HEK293 (cell line): ENCODE data around the gene MFSD11.

Experiments used
- BCL11A ChIP-seq: fragments of 450-650 bp; formaldehyde crosslinking; IDR thresholded peaks from 2 replicates; pipeline ENCODE4 v1.5.1; 2016; ENCODE audit warnings: low read depth, missing biosample characterization, missing genetic modification characterization
- GLIS1 ChIP-seq: fragments of 450-650 bp; formaldehyde crosslinking; IDR thresholded peaks from 2 replicates; pipeline ENCODE4 v1.5.1; 2016; ENCODE audit warnings: missing biosample characterization, missing genetic modification characterization
- HIC1 ChIP-seq: fragments of 450-650 bp; formaldehyde crosslinking; IDR thresholded peaks from 2 replicates; pipeline ENCODE4 v1.5.1; 2016; ENCODE audit warnings: missing biosample characterization, missing genetic modification characterization
- PRDM6 ChIP-seq: fragments of 450-650 bp; formaldehyde crosslinking; IDR thresholded peaks from 2 replicates; pipeline ENCODE4 v1.5.1; 2017; ENCODE audit warnings: missing biosample characterization, missing genetic modification characterization
- SCRT1 ChIP-seq: fragments of 450-650 bp; formaldehyde crosslinking; IDR thresholded peaks from 2 replicates; pipeline ENCODE4 v1.5.1; 2016; ENCODE audit warnings: missing biosample characterization, missing genetic modification characterization, borderline replicate concordance
- TSHZ1 ChIP-seq: fragments of 450-650 bp; formaldehyde crosslinking; IDR thresholded peaks from 2 replicates; pipeline ENCODE4 v1.5.1; 2016; ENCODE audit warnings: missing biosample characterization, missing genetic modification characterization, borderline replicate concordance
- ZEB2 ChIP-seq: fragments of 450-650 bp; formaldehyde crosslinking; IDR thresholded peaks from 2 replicates; pipeline ENCODE4 v1.5.1; 2016; ENCODE audit warnings: missing biosample characterization, missing genetic modification characterization
- ZFP41 ChIP-seq: fragments of 450-650 bp; formaldehyde crosslinking; IDR thresholded peaks from 2 replicates; pipeline ENCODE4 v1.5.1; 2016; ENCODE audit warnings: missing biosample characterization, missing genetic modification characterization, borderline replicate concordance
- ZNF248 ChIP-seq: fragments of 450-650 bp; formaldehyde crosslinking; IDR thresholded peaks from 2 replicates; pipeline ENCODE4 v1.5.1; 2017; ENCODE audit warnings: missing biosample characterization, missing genetic modification characterization
- ZNF513 ChIP-seq: fragments of 450-650 bp; IDR thresholded peaks from 2 replicates; pipeline ENCODE4 v1.5.1; 2018; ENCODE audit warnings: missing biosample characterization, missing genetic modification characterization
- ZNF529 ChIP-seq: fragments of 450-650 bp; formaldehyde crosslinking; IDR thresholded peaks from 2 replicates; pipeline ENCODE4 v1.5.1; 2017; ENCODE audit warnings: missing genetic modification characterization, missing biosample characterization; ENCODE audit not compliant: insufficient replicate concordance
- ZNF555 ChIP-seq: fragments of 450-650 bp; formaldehyde crosslinking; conservative IDR thresholded peaks from 2 replicates; pipeline ENCODE4 v1.5.1; 2017; ENCODE audit warnings: missing biosample characterization, mild to moderate bottlenecking, missing genetic modification characterization, inconsistent platforms
- ZNF585B ChIP-seq: fragments of 450-650 bp; formaldehyde crosslinking; IDR thresholded peaks from 2 replicates; pipeline ENCODE4 v1.5.1; 2016; ENCODE audit warnings: missing biosample characterization, missing genetic modification characterization
- ZNF610 ChIP-seq: fragments of 450-650 bp; formaldehyde crosslinking; IDR thresholded peaks from 2 replicates; pipeline ENCODE4 v1.5.1; 2016; ENCODE audit warnings: missing biosample characterization, missing genetic modification characterization, borderline replicate concordance
- ZNF670 ChIP-seq: fragments of 450-650 bp; formaldehyde crosslinking; IDR thresholded peaks from 2 replicates; pipeline ENCODE4 v1.5.1; 2016; ENCODE audit warnings: missing biosample characterization, missing genetic modification characterization, low read depth
- ZNF785 ChIP-seq: fragments of 450-650 bp; formaldehyde crosslinking; IDR thresholded peaks from 2 replicates; pipeline ENCODE4 v1.5.1; 2016; ENCODE audit warnings: missing biosample characterization, missing genetic modification characterization
- ZNF791 ChIP-seq: fragments of 450-650 bp; formaldehyde crosslinking; IDR thresholded peaks from 2 replicates; pipeline ENCODE4 v1.5.1; 2016; ENCODE audit warnings: missing biosample characterization, missing genetic modification characterization
- ZNF830 ChIP-seq: fragments of 450-650 bp; IDR thresholded peaks from 2 replicates; pipeline ENCODE4 v1.5.0; 2018; ENCODE audit warnings: missing biosample characterization, missing genetic modification characterization, low read depth, mild to moderate bottlenecking, moderate library complexity
- TF ChIP-seq, protein P1 (sequence below): fragments of 450-650 bp; formaldehyde crosslinking; IDR thresholded peaks from 2 replicates; pipeline ENCODE4 v1.5.1; 2016; ENCODE audit warnings: missing biosample characterization, missing genetic modification characterization
- TF ChIP-seq, protein P2 (sequence below): fragments of 450-650 bp; formaldehyde crosslinking; IDR thresholded peaks from 2 replicates; pipeline ENCODE4 v1.5.1; 2016; ENCODE audit warnings: missing biosample characterization, missing genetic modification characterization

Gene MFSD11

GRCh38 chr17:76737676-76738467 is at the start of gene MFSD11 (continued):
- no peak for TF ChIP-seq SCRT1 (tag by site-specific recombination)
- peak; percentile 65; the same call in 1 of the 2 replicates for TF ChIP-seq ZNF785 (tag by site-specific recombination)
- TF ChIP-seq, protein P1, sequence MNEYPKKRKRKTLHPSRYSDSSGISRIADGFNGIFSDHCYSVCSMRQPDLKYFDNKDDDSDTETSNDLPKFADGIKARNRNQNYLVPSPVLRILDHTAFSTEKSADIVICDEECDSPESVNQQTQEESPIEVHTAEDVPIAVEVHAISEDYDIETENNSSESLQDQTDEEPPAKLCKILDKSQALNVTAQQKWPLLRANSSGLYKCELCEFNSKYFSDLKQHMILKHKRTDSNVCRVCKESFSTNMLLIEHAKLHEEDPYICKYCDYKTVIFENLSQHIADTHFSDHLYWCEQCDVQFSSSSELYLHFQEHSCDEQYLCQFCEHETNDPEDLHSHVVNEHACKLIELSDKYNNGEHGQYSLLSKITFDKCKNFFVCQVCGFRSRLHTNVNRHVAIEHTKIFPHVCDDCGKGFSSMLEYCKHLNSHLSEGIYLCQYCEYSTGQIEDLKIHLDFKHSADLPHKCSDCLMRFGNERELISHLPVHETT (tag by site-specific recombination), result no peak; the same call in 1 of the 2 replicates
- no peak for TF ChIP-seq PRDM6 (tag by site-specific recombination)
- TF ChIP-seq ZNF513 (tag by site-specific recombination), result no peak; the same call in none of the 2 replicates
- no peak for TF ChIP-seq TSHZ1 (tag by site-specific recombination)
- TF ChIP-seq ZNF791 (tag by site-specific recombination), result no peak
- no peak for TF ChIP-seq ZNF248 (tag by site-specific recombination)
- TF ChIP-seq ZEB2 (tag by site-specific recombination), result peak; percentile 95
- peak; percentile 95 for TF ChIP-seq BCL11A (tag by site-specific recombination)
- TF ChIP-seq ZNF529, result no peak
- TF ChIP-seq ZNF585B (tag by site-specific recombination), result no peak
- no peak for TF ChIP-seq ZNF670 (tag by site-specific recombination)
- no peak for TF ChIP-seq ZNF830 (tag by site-specific recombination)
- TF ChIP-seq, protein P2, sequence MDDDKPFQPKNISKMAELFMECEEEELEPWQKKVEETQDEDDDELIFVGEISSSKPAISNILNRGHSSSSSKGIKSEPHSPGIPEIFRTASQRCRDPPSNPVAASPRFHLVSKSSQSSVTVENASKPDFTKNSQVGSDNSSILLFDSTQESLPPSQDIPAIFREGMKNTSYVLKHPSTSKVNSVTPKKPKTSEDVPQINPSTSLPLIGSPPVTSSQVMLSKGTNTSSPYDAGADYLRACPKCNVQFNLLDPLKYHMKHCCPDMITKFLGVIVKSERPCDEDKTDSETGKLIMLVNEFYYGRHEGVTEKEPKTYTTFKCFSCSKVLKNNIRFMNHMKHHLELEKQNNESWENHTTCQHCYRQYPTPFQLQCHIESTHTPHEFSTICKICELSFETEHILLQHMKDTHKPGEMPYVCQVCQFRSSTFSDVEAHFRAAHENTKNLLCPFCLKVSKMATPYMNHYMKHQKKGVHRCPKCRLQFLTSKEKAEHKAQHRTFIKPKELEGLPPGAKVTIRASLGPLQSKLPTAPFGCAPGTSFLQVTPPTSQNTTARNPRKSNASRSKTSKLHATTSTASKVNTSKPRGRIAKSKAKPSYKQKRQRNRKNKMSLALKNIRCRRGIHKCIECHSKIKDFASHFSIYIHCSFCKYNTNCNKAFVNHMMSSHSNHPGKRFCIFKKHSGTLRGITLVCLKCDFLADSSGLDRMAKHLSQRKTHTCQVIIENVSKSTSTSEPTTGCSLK, result no peak
- peak; percentile 79 for TF ChIP-seq ZNF610 (tag by site-specific recombination)
- no peak for TF ChIP-seq ZFP41 (tag by site-specific recombination)
- TF ChIP-seq GLIS1 (tag by site-specific recombination), result peak; percentile 81
- TF ChIP-seq ZNF555 (tag by site-specific recombination), result no peak
- peak; percentile 93 for TF ChIP-seq HIC1 (tag by site-specific recombination)
